ENCODE measurements around the gene WDR20. TPM values are rescaled to one million over a fixed set of nuclear protein-coding genes. Genes with fewer than 3 reads are reported as not detected.
A peak's percentile ranks its signal among the peaks of the same experiment; 100 is the strongest.

WDR20 gene
- total RNA-seq, 4 donors from 2014 or later = 21.3 to 31.3 (median 24.6) TPM

- DNase-seq = no peak
- TF ChIP-seq CTCF (IDR thresholded peaks at IDR 0.05) = no peak
- TF ChIP-seq POLR2AphosphoS5 (IDR thresholded peaks at IDR 0.05) = no peak
- TF ChIP-seq EP300 (IDR thresholded peaks at IDR 0.05; ENCODE audit: low read depth) = no peak
- TF ChIP-seq POLR2A (IDR thresholded peaks at IDR 0.05) = no peak
- no peaks in the 10 kb centered on the region for H3K4me1 ChIP-seq
- no peaks in the 10 kb centered on the region for H3K27me3 ChIP-seq
- no peak overlapping the region for H3K27ac ChIP-seq
- H3K36me3 ChIP-seq = no peaks in the 10 kb centered on the region
- no peaks in the 10 kb centered on the region for H3K9me3 ChIP-seq
- in situ Hi-C loops (cut with MboI; ENCODE audit: low pct_ligation_motif_present in 1 of 4, low pct_unique_long_range_greater_than_20kb in 1 of 4, low sequenced_read_pairs in 3 of 4) = no loop called here
- intact Hi-C loops (cut with DNase I; ENCODE audit: low total_unique reads) = no loop called here
- H3K4me3 ChIP-seq = no peak overlapping the region
- WGBS, 2 donors (ENCODE audit: low coverage in 1 of 2) = 96 to 100% methylated on average over 4 to 15 of the region's 15 CpGs
Observed at GRCh38 chr14:102250636-102251035, 110.9 kb downstream of the WDR20 start.

- in situ Hi-C loops (cut with MboI; ENCODE audit: low pct_ligation_motif_present in 1 of 4, low pct_unique_long_range_greater_than_20kb in 1 of 4, low sequenced_read_pairs in 3 of 4) = no loop called here
- H3K4me1 ChIP-seq = no peaks in the 10 kb centered on the region
- H3K36me3 ChIP-seq = no peaks in the 10 kb centered on the region
- no peak overlapping the region for H3K4me3 ChIP-seq
- 91 to 100% methylated on average over 1 to 8 of the region's 8 CpGs for WGBS, 2 donors (ENCODE audit: low coverage in 1 of 2)
- intact Hi-C loops (cut with DNase I; ENCODE audit: low total_unique reads) = no loop called here
- no peak for DNase-seq
- TF ChIP-seq POLR2A (IDR thresholded peaks at IDR 0.05) = no peak
- no peak for TF ChIP-seq EP300 (IDR thresholded peaks at IDR 0.05; ENCODE audit: low read depth)
- TF ChIP-seq POLR2AphosphoS5 (IDR thresholded peaks at IDR 0.05) = no peak
- no peak for TF ChIP-seq CTCF (IDR thresholded peaks at IDR 0.05)
- no peaks in the 10 kb centered on the region for H3K9me3 ChIP-seq
- no peak overlapping the region for H3K27ac ChIP-seq
- H3K27me3 ChIP-seq = no peaks in the 10 kb centered on the region
Observed at GRCh38 chr14:102251161-102251560, 111.5 kb downstream of the WDR20 start.

- intact Hi-C loops (cut with DNase I; ENCODE audit: low total_unique reads) = no loop called here
- H3K27me3 ChIP-seq = no peaks in the 10 kb centered on the region
- no peaks in the 10 kb centered on the region for H3K4me1 ChIP-seq
- H3K36me3 ChIP-seq = no peaks in the 10 kb centered on the region
- TF ChIP-seq CTCF (IDR thresholded peaks at IDR 0.05) (no peak), POLR2AphosphoS5 (IDR thresholded peaks at IDR 0.05) (no peak), EP300 (IDR thresholded peaks at IDR 0.05; ENCODE audit: low read depth) (no peak), POLR2A (IDR thresholded peaks at IDR 0.05) (no peak)
- DNase-seq = no peak
- in situ Hi-C loops (cut with MboI; ENCODE audit: low pct_ligation_motif_present in 1 of 4, low pct_unique_long_range_greater_than_20kb in 1 of 4, low sequenced_read_pairs in 3 of 4) = no loop called here
- no peak overlapping the region for H3K27ac ChIP-seq
- WGBS, 2 donors (ENCODE audit: low coverage in 1 of 2) = 86 to 89% methylated on average over 11 to 21 of the region's 21 CpGs
- no peaks in the 10 kb centered on the region for H3K9me3 ChIP-seq
- no peak overlapping the region for H3K4me3 ChIP-seq
Observed at GRCh38 chr14:102252834-102253801, 113.4 kb downstream of the WDR20 start.

- intact Hi-C loops (cut with DNase I; ENCODE audit: low total_unique reads) (no loop called here), in situ Hi-C loops (cut with MboI; ENCODE audit: low pct_ligation_motif_present in 1 of 4, low pct_unique_long_range_greater_than_20kb in 1 of 4, low sequenced_read_pairs in 3 of 4) (no loop called here)
- Histone ChIP-seq H3K9me3 (no peaks in the 10 kb centered on the region), H3K36me3 (no peaks in the 10 kb centered on the region), H3K4me1 (no peaks in the 10 kb centered on the region), H3K4me3 (no peak overlapping the region), H3K27me3 (no peaks in the 10 kb centered on the region), H3K27ac (peak overlapping the region in 3 of 4 donors; percentile 9 to 56 (median 51))
- TF ChIP-seq POLR2A (IDR thresholded peaks at IDR 0.05) (no peak), CTCF (IDR thresholded peaks at IDR 0.05) (no peak), EP300 (IDR thresholded peaks at IDR 0.05; ENCODE audit: low read depth) (no peak)
- whole genome bisulfite sequencing, 2 donors (ENCODE audit: low coverage in 1 of 2) = 65% methylated on average over 6 to 9 of the region's 9 CpGs
- DNase-seq = no peak
Observed at GRCh38 chr14:102255401-102256190, 115.9 kb downstream of the WDR20 start.
